GM19239 (cell line): ENCODE results near the gene NEUROD2.

Source experiments
- DNase-seq: peaks from one replicate; pipeline ENCODE4 v3.0.0; 2011; ENCODE audit warnings: low spot score; ENCODE audit not compliant: insufficient read length
- FAIRE-seq: peaks from 2 replicates; lab custom pipeline; 2011; peaks lifted over from hg19 to GRCh38; lab: Jason Lieb, UNC

NEUROD2 gene

DNA sequence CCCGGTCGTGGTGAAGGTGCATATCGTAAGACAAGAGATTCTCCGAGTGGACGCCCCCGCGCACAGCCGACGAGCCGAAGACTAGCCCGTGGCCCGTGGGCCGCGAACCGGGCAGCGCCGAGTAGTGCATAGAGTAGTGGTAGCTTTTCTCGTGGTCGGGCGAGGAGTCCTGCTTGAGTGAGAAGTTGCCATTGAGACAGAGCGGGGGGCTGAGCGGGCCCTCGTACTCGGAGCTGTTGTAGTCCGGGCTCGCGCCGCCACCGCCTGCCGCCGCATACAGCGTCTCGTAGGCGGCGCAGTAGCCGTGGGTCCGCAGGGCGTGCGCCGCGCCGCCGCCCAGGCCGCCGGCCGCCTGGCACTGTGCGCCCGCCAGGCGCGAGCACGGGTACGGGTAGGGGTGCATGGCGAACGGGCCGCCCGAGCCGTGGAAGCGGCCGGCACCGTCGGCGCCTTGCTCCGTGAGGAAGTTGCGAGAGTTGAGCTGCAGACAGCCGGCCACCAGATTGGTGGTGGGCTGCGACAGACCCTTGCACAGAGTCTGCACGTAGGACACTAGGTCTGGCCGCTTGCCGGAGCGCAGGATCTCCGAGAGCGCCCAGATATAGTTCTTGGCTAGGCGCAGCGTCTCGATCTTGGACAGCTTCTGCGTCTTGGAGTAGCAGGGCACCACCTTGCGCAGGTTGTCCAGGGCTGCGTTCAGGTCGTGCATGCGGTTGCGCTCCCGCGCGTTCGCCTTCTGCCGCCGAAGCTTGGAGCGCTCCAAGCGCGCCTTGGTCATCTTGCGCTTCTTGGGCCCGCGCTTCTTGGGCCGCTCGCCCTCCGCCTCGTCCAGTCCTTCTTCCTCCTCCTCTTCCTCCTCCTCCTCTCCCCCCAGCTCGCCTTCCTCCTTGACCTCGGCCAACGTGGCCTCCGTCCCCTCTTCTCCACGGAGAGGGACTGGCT lies 2.0 kb downstream of the NEUROD2 start:
- FAIRE-seq: no peak

DNA sequence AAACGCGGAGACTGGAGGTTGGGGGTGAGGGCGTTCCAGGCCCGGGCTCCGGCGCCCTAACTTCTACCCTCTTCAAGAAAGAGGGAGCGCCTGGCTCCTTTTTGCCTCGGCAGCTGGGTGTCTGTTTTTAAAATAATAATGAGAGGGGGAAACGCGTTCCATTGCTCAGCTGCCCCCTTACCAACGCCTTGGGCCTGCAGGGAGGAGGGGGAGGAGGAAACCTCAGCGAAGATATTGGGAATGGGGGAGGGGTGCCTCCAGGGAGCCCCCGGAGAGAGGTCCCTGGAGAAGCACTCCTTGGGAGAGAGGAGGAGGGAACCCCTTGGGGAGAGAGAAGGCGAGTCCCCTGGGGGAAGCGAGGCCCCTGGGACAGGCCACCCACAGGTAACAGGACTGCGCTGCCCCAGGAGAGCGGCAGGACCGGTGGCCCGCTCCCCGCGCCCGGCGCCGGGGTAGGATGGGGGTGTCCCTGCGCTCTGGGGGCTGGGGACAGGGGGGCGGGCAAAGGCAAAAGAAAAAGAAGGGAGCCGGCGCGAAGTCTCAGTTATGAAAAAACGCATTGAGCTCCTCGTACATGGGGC lies 2.7 kb downstream of the NEUROD2 start:
- FAIRE-seq (no peak), DNase-seq (no peak)

More for the DNA sequence above, 2.0 kb downstream of the NEUROD2 start:
- DNase-seq: no peak

DNA sequence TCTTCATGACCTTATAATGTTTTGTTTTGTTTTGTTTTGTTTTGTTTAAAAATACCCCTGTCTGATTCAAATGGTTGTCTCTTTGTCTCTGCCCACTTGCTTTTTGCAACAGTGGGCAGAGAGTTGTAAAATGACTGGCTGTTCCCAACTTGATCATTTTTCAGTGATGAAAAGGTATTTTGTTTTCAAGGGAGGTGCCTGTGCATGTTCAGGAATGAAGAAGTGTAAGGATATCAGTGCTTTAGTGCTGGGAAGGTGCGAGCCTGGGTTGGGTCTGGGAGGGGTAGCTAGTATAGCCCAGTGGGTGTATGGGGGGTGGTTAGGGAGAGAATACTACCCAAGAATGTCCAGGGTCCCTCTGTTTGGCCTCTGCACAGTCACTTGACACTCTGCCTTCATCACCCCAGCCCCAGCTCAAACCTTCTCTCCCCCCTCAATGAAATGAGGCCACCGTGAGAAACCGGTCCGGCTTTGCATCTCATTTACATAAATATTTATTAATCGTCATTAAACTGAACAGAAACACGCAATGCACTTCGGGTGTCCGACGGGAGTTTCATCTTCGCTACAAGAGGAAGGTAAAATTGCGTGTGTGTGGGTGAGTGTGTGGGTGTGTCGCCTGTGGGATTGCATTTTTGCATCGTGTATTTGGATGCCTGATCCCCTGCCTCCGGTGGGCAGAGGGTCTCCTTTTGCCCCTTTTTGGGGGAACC lies 4.3 kb downstream of the NEUROD2 start:
- FAIRE-seq: no peak
- DNase-seq: no peak

DNA sequence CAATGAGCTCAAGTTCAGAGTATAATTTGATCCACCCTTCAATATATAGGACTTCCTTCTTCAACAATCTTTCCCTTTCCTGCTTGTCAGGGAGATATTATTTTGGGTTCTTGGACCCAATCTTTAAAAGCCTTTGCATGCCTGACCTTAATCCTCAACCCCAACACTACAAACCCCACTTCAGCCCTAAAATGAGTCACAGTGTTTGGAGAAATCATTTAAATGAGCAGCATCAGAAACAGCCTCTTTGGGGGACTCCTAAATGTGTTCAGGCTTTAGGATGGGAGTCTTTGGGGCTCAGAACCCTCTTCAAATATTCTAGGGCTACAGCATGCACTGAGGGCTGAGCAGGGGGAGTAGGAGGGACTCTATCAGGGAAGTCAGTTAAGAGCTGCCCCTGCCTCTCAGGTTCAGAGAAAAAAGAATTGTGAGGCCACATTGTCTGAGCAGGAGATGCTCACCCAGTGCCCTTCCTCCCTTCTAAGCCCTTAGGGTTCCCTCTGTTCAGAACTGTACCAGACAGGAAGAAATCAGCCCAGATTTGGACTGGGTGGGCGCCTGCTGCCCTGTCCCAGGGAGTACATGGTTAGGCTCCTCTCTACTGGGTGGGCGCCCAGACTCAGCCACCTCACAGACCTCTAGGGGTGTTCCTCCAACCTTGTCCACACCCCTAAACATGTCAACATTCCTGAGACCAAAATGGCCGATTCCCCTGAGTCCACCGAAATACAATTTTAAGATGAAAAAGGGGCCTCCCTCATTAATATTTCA lies 5.0 kb downstream of the NEUROD2 start:
- DNase-seq (no peak), FAIRE-seq (no peak)

DNA sequence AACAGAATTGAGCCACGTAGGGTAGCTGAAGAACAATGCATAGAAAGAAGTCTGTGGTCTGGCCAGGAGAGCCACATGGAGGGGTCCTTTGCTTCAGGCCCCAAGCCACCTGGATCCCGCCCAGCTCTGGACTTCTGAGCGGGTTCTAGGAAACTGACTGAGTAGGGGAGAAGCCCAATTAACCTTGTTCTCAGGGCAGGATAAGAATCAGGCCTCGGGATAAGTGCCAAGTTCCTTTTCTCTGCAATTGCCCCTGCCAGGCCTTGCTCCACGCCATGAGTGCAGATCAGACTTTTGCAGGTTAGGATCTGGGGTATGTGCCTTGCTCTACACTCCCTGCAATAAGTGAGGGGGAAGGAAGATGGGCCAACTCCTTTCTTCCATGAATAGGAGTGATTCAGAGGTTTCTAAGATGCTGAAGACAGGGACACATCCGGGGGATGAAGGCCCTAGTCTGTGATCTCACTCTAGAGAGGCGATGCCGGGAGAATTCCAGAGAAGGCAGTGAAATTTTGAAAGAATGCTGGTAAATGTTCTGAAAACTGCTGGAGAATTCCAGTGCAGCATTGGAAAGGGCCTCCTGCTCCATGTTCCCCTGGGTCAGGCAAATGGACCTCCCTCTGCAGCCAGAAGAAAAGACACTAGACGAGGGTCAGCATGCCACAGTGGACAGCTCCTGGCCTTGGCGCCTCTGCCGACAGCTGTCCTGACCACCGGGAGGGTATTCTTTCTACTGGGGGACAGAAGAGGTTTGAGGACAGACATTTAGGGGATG lies 5.8 kb downstream of the NEUROD2 start:
- FAIRE-seq (no peak), DNase-seq (no peak)

DNA sequence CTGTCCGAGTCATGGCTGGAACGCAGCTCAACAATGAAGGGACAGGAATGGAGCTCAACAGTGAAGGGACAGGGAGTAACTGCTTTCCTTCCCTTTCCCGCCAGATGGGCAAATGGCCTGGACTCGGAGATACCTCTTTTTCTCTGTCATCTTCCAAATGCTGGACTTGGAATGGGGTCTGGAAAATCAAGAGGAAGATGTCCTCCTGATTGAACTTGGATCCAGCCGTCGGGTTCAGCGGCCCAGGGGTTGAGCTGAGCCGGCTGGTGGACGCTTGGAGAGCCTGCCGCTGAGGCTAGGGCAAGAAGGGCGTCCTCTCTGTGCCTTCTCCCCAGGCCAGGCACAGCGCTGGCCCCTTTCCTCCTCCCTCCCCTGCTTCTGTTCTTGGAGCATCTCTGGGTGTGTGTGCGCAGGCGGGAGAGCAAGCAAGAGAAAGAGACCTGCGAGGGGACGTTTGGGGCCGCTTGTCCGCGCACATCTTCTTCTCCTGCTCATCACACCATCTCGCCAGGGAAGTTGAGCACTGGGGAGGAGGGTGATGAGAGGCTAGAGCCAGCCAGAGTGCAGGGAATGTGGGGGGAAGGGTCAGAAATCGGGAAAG lies 6.6 kb downstream of the NEUROD2 start:
- no peak for FAIRE-seq
- DNase-seq: no peak

DNA sequence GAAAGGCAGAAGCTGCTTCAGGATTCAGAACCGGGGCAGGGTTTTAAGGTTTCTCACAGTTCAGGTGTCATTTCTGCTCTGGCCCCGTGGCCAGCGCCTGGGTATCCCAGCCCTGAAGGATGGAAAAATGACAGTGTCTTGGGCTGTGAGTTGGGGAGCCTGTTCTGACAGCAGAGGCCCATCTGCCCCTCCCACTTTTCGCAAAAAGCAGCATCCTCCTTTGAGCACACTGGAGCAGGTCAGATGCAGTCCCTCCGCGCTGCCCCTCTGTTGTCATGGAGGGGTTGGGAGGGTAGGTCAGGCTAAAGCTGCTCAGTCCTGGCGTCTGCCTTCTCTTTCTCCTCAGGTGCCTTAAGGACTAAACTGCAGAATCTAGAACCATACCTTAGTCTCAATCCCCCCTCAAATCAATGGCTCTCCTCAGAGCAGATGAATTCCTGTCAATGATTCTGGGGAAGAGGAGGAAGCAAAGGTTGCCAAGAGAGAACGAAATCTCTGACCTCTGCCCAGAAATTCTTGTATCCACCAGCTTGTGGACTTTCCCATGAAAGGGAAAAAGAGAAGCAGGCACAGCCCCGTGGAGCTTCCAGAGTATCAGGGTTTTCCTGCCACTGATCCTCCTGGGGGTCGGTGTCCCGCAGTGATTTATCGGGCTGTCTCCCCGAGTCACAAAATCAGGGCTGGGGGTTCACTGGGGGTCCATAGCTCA lies 7.3 kb downstream of the NEUROD2 start:
- DNase-seq (no peak), FAIRE-seq (no peak)

DNA sequence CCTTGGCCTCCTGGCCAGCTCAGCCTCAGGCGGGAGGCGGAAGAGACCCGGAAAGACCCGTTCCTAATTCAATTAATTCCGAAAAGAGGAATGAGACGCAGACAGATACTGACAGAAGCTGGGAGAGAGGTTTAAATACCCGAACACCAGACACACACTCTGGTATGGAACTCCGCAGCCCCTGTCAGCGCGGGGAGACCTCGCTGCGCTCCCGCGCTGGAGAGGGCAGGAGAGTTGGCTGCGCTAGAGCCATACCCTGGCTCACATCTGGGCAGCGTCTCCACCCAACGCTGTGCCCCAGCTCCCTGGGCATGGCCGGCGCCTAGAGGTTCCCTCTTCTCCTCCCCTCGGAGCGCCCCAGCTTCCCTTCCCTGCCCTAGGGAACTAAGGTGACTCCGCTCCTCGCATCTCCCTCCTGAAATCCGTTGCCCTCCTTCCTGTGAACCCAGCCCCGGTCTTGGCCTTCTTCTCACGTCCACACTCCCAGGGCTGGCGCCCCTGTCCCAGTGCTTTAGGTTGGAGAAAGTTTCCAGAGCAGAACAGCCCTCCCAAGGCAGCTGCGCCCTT lies 8.0 kb downstream of the NEUROD2 start:
- FAIRE-seq: no peak

DNA sequence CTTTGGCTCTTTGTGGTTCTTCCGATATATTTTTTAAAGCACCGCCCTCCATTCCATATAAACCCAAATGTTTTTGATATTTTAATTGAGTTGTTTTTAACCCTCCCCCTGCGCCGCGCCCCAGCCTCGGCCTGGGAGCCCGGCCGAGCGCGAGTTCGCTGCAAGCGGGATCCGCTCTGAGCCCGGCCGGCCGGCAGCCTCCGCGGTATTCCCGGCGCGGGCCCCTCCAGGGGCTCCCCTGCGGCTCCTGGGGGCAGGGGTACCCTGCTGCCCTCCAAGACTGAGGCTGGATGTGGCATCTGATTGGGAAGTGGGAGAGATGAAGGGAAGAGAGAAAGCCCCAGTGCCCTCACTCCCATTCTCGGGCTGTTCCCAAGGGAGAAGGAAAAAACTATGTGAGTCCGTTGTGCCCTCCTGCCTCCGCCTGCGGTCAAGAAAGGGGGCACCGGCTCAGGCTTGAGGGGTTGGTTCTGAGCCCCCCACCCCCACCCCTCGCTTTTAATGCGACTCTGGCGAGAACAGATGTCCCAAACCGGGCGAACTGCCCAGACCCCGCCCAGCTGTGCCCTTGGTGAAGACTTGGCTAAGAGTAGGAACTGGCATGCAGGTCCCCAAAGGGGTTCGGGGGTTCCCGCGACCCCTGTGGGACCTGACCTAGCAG lies 8.6 kb downstream of the NEUROD2 start:
- no peak for FAIRE-seq
- DNase-seq: no peak

More for the DNA sequence above, 8.0 kb downstream of the NEUROD2 start:
- no peak for DNase-seq

DNA sequence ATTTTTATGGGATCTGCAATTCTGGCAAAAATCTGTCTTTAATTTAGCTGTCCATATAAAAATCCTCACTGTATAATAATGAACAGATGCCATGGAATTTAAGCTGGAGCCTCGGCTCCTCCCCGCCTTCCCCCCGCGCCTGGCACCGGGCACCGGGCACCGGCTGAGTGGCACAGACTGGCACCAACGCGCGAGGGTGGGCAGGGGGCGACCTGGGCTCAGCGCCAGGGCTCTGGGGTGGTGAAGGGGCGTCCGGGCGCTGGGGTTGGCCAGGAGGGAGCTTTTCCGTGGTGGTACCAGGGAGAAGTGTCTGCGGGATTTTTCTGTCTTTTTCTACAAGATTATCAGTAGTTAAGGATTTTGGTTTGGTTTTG lies 9.1 kb downstream of the NEUROD2 start:
- DNase-seq (no peak), FAIRE-seq (no peak)

DNA sequence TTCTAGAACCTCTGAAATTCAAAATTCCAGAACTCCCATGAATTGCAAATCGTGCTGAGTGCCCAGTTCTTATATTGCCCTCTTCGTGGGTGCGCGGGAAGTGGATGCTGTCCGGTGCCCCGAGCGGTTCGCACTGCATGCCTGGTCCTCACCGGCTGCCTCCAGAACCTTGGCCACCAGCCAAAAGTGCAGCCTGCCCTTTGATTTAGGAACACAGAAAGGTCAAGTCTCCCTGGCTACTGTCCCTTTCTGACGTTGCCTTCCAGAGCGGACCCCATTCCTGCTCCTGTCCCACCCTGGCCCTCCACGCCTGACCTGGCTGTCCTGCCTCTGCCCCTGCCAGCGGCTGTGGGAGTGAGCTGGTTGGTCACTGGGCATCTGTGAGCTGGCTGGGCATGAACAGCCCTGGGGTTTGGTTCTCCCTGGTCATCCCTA lies 9.7 kb downstream of the NEUROD2 start:
- DNase-seq (no peak), FAIRE-seq (no peak)

DNA sequence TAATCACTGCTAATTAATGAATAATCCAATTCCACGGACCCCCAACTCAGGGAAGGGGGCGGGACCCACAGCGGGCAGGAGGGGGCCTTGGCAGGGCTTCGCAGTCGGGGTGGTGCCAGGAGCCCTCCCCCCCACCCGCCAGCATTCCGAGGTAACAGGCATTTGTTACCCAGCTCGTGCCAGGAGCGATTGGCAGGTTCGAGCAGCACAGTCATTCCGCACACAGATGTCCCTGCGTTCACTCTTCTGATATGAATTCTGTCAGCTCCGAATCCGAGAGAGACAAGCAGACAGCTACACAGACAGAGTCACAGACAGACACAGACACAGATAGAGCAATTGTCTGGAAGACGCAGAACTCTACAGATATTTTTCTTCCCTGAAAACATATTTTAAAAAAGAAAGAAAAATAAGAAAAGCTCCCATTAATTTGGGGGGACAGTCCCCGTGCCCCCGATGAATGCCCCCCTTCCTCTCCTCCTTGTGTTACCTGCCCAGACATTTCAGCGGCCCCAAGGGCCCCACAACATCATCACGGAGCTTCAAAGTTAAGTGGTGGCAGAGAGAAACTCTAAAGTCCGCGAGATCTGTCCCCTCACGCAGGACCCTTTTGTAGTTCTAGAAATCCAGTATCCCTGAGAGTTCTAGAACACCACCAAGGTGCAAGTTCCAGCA lies 10.2 kb downstream of the NEUROD2 start:
- DNase-seq: no peak
- no peak for FAIRE-seq

DNA sequence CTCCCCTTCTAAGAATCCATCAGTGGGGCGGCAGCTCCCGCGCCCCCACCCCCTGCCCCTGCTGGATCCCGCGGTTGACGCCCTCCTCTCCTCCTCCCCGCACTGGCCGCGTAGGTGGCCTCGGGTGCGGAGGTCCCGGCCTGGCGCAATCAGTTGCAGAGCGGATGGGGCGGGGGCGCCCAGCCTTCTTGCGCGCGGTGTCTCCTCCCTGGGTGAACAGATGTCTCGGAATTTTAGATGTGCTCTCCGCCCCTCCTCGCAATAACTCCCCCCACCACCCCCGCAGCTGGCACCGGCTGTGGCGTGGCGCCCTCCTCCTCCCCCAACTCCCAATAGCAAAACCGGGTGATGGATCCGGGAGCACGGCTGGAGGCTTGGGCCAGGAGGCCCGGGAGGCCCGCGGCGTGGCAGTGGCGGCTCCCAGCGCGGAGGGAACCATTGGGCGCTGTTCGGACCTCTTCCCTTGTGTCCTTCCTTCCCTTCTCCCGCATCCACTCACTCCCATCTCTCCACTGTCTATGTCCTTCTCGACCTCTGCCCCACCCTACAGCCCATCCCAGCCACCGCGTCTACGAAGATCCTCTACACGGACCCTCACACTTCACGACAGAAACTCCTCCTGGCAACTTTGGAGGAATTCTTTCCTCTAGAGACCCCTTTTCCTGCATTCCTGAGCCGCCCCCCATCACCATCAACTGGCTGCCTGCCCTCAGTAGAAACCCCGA lies 11.0 kb downstream of the NEUROD2 start:
- no peak for FAIRE-seq

DNA sequence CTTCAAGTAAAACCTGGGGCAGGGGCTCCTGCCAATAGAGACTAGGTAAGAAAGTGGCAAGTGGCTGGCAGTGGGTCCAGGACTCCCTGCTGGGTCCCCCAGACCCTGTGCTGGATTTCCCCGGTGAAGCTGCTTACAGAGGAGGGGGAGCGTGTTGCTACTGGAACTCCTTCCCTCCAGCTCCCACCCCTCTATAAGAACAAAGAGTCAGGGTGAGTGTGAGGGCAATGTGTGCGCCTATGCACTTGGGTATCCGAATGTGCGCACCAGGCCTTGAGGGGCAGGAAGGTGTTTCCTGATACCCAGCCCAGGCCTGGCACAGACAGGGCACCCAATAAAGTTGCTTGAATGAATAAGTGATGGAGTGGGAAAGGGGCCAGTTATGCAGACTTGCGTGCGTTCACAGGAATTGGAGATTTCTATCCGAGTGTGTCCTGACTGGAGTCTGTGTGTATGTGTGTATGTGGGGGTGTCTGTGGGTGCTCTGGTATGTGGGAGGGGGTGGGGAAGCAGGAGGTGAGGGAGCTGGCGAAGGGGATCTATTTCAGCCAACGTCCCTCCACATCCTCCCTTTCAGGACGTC lies 11.7 kb downstream of the NEUROD2 start:
- FAIRE-seq: no peak

More for the DNA sequence above, 11.0 kb downstream of the NEUROD2 start:
- DNase-seq: no peak

DNA sequence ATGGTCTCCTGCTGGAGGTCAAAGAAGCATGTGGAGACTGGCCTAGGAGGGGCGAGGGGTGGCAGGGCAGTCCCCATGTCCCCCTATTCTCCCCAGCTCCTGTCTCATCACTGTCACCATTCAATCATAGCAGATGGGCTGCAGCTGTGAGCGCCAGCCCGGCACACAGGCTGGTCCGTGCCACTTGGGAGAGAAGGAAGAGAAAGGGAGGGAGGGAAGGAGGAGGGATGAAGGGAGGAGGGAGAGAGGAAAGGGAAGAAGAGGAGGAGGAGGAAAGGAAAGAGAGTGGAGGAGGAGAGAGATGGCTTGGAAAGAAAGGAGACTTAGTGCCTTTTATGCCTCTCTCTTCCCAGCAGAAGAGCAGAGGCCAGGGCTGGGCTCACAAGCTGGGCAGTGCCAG lies 12.4 kb downstream of the NEUROD2 start:
- FAIRE-seq (no peak), DNase-seq (no peak)

More for the DNA sequence above, 11.7 kb downstream of the NEUROD2 start:
- no peak for DNase-seq

DNA sequence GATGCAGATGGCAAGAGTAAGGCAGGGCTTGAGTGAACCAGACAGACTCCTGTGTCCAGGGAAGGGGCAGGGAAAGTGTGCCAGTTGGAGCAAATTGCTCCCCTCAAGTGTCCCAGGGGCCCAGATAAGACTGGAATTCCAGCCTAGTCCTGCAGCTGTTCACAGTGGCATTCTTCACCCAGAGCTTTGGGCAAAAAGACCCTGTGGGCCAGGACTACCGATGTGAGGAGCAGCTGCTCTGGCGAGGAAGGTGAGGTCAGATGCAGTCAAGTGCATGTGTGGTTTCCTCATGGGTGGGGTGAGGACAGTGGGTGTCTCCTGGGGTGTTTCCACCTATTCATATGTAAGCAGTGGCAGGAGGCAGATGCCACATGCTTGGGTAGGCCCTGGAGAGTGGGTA lies 14.3 kb downstream of the NEUROD2 start:
- DNase-seq: no peak
- no peak for FAIRE-seq
